LHCN-M2 (cell line): ENCODE data around the gene KIF6. TPM values are rescaled to one million over a fixed set of nuclear protein-coding genes. Genes with fewer than 3 reads are reported as not detected.

Experiments
- DNase-seq: peaks from one replicate; pipeline ENCODE4 v3.0.0-alpha.2; 2012; ENCODE audit warnings: low read depth
- polyA plus RNA-seq: library from polyadenylated mRNA; unstranded; fragments of >200 nt; gene quantifications from one replicate; pipeline ENCODE4 v1.2.1, GENCODE V29; 2012; ENCODE audit warnings: missing spikeins
- total RNA-seq: library from RNA; depleted of rRNA; stranded (reverse); fragments of >200 nt; gene quantifications from 2 replicates; pipeline ENCODE4 v1.2.3, GENCODE V29; 2014; rRNA removed

KIF6 gene, protein sequence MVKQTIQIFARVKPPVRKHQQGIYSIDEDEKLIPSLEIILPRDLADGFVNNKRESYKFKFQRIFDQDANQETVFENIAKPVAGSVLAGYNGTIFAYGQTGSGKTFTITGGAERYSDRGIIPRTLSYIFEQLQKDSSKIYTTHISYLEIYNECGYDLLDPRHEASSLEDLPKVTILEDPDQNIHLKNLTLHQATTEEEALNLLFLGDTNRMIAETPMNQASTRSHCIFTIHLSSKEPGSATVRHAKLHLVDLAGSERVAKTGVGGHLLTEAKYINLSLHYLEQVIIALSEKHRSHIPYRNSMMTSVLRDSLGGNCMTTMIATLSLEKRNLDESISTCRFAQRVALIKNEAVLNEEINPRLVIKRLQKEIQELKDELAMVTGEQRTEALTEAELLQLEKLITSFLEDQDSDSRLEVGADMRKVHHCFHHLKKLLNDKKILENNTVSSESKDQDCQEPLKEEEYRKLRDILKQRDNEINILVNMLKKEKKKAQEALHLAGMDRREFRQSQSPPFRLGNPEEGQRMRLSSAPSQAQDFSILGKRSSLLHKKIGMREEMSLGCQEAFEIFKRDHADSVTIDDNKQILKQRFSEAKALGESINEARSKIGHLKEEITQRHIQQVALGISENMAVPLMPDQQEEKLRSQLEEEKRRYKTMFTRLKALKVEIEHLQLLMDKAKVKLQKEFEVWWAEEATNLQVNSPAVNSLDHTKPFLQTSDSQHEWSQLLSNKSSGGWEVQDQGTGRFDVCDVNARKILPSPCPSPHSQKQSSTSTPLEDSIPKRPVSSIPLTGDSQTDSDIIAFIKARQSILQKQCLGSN
- total RNA-seq, result not detected in 2 replicates
- polyA plus RNA-seq, result 0.07 TPM

DNA sequence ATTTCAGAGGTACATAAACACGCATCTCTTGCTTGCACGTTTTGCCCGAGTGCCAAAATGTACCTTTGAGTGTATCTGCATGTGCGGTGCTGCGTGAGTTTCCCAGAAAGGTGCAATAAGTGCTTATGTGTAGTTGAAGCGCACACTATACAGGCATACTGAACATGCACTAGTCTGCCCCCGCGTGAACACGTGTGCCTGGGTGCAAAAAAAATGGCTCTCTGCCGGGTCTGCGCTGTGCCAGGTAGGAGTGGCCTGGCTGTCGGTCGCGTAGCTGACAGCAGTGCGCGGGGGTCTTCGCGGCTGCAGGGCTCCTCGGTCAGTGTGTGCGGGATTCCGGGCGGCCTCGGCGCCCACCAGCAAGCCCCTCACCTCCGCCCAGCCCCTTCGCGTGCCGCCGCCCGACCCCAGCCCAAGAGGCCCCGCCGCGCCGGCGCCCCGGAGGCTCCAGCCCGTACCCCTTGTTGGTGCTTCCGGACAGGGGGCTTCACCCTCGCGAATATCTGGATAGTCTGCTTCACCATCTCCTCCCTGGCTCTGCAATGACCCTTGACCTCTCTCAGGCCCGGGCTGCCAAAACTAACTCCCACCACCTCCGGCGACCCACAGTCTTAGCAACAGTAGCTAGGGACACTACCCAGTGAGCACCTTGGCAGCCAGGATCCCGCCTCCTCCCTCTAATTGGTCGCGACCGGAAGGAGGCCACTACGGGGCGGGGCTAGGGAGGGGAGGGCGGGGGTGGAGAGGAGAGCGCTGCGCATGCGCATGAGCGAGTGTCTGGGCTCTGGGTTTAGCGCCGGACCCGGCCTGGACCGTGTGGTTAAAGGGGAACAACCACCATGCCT, at the start of gene KIF6:
KIF6 (minus strand) TSS at position 622 of the 845 bp plus-strand sequence; CDS start at position 524, 98 bp downstream.
- DNase-seq, result peak; percentile 79

DNA sequence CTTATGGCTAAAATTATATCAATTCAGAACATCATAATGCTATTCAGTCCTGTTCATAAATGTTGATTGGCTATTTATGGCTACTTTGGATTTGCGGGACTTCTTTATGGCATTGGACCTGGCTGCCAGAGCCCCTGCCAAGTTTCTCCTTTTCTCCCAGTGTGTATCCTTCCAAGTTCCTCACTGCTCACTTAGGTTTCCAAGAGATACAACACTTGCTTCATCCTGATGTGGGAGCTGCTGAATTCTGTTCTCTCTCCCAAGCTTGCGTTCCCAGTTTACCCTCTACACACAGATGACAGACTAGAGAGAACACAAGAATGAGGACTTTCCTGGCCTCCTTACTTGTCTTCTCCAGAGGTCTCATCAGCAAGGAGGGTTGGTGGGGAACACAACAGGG, 48.6 kb upstream of the KIF6 start:
- DNase-seq, result no peak

DNA sequence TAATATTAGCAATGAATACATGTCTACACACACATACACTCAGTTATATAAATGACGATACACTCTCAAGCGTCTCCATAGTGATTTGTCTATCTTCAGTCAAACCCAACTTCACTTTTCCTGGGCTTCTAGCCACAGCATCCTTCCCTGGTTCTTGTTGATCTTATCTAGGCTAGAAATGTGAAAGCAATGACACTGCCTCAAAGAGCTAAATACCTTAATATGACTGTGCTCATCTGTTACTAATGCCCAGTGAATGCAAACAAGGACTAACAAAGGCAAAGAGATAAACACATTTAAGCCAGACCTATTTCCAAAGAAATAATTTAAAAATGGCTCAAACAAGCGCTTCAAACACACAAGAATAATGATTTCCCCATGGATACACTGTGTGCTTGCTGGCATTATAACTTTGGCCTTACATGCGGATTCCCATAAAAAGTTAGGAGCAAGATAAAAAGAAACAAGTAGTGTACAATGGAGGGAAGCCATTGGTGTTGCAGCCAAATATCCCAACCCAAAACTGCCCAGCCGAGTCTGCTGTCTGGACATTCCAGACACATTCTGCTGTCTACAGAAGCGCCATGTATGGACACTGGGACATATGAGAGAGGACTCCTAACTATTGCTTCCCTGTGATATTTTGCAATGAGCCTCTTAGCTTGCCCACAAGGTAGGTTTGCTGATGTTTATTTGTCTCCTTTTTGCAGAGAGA, 47.5 kb upstream of the KIF6 start:
- DNase-seq, result no peak

DNA sequence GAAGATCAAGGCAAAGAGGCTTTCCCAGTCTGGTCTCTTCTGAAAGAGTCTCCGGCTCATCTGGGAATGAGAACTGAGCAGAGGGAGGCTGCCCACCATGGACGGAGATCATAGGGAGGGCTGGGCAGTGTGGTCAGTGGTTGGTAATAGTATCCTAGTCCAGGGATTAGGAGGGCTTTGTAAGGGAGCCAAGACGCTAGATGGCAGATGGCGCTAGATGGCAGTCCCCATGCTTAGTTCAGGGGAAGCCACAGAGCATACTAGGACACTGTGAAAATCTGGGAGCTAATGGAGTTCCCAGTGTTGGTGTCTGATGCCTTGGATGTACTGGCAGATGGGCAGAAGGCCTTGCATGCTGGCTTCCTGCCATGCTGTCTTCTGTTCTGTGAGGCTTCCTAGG, 45.2 kb upstream of the KIF6 start:
- DNase-seq, result no peak

DNA sequence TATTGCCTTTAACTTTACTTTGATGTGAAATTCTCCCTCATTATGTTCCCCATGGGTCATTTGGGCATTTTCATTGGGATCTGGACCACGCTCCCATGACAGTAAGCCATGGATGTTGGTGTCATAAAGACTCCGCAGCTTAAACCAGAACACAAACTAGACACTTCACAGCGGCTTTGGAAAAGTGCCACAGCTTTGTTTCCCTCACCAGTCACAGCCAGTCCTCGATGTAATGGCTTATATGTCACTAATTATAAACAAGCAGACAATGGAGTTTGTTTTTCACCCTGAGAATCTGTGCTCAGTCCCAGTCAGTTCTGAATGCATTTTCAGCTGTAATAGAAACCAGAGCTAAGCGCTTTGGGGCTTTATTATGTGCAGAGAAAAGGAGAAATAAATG, 43.8 kb upstream of the KIF6 start:
- no peak for DNase-seq

DNA sequence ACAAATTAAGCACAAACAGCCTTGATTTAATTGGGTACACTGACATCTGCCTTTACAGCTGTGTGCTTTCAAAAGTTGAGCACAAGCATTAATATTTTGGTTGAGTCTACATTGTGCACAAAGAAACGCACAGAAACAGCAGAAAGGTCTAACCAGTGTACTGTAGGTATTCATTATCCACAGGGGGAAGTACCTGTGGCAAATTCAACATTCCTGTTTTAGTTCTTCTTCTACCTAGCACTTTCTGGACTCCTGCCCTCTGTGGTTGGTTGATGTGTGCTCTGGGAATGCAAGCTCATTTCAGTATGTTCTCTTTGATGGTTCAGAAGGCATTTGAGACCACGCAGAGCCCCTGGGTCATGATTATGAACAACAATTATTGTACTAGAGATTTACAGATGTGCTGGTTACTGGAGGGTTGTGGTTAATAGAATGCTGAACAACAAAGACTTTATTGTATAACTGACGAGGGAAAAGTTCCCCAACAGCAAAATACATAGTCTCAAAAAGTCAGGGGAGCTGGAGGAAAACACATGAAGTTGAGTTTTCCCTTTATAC, 40.4 kb upstream of the KIF6 start:
- DNase-seq, result no peak

DNA sequence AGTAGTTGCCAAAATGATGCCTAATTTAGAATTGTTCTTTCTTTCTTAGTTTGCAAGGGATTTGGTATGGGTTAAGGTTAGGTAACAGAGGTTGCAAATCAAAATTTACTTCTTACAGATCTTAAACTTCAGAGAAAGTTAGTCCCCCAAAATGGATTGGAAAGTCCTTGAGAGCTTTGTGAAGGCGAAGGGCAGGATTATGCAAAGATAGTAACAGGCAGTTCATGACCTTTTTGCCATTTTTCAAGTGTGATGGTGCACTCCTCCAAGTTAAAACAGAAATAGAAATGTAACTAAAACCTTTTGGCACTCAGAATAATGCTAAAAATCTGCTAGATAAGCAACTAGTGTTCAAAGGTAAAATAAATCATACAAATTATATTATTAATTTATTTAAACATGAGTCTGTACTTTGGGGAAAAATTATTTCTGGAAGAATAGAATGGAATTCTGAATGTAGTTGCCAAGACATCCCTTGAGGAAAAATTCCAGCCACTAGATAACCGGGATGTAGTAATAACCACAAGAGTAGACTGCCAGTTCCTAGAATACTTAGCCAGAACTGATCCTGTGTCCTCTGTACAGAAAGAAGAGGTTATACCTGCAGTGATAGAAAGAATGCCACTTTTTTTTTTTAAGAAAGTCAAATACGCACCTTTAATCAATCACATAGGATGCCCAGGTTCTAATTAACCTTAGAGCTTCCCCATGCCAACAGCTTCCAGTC, 35.2 kb upstream of the KIF6 start:
- DNase-seq, result no peak

DNA sequence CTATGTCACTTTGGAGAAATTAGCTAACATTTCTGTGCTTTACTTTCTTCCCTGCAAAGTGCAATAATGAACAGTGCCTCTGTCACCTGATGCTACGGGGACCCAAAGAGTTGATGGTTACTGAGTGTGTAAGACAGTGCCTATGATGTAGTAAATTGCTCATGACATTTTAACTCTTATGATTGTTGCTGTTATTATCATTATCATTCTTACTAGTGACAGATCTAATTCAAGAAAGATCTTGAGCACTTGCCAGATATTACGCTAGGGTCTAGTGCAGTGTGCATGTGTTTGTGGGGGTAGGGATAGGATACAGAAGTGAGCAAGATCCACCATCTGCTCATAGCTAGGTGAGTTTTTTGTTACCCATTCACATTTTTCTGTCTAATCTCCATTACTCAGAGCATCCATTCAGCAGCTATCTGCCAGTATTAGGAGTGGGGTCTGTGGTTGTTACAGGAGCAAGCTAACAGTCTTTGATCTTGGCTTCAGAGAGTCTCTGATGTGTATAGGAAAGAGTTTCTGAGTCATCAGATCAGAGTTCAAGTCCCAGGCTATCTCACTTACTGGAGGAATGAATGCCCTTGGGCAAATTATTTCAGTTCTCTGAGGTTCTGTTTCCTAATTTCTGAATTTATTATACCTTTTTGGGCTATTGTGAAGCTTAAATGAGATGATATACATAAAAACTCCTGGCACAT, 33.8 kb upstream of the KIF6 start:
- no peak for DNase-seq

DNA sequence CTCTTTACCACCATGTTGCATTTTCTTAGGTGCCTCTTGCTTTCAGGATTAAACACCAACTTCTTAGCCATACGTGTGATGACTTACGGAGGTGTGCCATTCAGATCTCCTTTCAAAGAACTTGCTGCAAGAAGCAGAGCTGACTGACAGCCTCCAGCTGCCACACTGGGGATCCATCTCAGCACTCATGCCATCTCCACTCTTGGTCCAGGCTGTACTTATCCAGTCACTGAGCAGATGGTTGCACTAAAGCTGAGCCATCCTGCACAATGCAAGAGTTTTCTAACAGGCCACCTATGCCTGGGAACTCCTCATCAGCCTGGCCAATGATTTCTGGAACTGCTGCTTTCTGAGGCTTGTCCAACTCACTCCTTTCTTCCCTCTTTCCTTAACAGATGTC, 31.4 kb upstream of the KIF6 start:
- DNase-seq, result no peak

DNA sequence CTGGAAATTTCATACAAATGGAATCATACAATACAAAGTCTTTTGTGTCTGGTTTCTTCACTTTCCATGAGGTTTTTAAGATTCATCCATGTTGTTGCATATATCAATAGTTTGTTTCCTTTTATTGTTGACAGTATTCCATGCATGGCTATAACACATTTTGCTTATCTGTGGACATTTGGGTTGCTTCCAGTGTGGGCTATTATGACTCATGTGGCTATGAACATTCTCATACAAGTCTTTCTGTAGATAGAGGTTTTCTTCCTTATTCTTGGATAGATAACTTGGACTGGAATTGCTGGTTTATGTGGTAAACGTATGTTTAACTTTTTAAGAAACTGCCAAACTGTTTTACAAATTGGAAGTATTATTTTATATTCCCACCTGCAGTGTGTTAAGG, 30.0 kb upstream of the KIF6 start:
- no peak for DNase-seq

DNA sequence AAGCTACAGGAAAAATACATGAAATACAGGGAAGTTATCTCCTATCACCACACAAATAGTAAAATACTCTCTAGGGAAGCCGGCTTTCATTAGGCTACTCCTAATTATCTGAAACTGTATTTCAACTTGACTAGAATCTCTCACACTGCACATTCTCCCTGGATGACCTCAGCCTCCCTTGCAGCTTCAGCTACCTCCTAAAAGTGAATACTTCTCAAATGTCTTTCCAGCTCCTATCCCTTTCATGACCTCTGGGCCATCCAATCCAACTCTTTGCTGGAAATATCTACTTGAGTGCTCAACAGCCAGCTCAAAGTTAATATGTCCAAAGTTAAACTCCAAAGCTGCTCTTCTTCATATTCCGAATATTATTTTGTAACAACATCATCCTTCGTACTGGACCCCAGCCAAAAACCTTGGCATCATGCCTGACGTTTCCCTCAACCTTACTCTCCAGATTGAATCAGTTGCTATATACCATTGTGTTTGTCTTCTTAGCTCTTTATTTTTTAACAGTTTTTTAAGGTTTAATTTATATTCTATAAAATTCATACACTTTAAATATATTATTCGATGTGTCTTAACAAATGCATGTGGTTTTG, 29.4 kb upstream of the KIF6 start:
- DNase-seq, result no peak

DNA sequence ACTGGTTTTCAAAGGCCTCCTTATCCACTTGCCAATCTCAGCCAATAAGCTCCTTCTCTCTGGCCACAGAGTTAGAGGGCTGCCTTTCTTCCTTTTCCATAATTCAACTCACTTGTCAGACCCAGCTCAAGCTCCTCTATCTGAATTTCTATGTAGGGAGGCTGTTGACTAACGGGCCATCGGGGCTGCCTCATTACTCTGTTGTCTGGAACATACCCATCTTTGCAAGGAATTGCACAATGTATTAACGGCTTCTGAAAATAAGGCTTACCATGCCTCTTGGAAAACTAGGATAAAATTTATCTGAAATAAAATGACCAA, 28.5 kb upstream of the KIF6 start:
- no peak for DNase-seq

DNA sequence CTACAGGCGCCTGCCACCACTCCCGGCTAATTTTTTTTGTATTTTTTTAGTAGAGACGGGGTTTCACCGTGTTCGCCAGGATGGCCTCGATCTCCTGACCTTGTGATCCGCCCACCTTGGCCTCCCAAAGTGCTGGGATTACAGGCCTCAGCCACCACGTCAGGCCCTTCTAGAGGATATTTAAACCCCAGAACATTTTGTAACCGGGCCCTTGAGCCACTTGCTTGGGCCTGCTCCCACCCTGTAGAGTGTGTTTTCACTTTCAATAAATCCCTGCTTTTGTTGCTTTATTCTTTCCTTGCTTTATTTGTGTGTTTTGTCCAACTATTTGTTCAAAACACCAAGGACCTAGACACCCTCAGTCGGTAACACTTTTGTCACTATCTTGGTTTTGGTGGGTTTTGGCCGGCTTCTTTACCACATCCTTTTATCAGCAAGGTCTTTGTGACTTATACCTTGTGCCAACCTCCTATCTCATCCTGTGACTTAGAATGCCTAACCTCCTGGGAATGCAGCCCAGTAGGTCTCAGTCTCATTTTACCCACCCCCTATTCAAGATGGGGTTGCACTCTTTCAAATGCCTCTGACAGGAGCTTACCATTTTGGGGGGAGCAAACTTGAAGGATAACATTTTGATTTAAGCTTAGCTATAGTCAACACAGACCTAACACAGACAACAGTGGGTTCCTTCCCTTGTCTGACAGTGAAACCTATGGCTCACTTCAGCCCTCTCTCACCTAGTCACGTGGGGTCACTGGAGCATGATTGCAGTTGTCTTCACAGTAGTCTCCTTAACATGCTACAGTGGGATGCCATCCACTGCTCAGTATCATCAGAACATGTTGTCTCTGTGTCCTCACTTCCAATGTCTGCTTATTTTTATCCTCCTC, 27.9 kb upstream of the KIF6 start:
- DNase-seq, result no peak

DNA sequence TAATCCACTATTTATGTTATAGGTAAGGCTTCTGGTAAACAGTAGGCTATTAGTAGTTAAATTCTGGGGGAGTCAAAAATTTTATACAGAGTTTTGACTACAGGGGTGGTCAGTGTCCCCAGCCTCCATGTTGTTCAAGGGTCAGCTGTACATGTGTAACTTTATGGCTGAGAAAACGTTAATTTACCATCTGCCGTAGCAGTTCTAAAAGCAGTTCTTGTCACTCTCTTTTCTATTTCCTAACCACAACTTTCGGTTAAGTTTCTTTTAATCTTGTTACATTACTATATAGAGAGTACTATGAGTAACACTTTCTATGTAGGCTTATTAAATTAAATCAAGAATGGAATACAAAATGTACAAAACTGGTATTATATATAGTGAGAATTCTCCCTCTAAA, 21.6 kb upstream of the KIF6 start:
- no peak for DNase-seq

DNA sequence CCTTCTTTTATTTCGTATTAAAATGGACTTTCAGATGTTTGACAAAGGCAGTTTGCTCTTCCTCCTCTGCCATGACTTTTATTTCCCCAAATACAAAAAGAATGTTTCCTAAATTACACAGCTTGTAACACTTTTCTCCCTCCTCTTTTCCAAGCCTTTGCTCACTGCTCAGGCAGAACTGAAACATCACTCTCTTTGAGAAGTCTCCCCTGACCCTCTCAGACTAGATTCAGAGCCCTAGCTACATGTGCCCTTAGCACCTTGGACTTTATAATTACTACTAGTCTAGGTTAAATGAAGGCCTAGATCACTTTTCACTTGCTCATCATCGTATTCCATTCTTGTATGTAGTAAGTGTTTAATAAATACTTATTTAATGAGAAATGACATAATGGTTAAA, 8.5 kb upstream of the KIF6 start:
- DNase-seq, result no peak

DNA sequence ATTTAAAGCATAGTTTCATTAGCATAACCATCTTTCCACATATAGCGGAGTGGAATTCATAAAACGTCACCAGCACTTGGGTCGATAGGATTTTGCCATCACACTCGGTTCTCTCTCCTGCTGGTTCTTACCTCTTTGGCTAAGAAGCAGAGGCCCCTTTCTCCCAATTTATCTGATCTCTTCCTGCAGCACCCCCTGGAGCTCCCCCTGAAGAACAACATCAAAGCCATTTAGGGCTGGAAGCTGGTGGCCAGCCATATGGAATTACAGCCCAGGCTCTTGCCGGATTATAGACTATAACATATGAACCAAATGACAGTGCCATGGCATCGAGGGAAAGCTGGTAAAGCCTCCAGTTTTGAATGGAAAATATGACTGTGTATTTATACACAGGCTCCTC, 6.4 kb upstream of the KIF6 start:
- DNase-seq, result no peak

DNA sequence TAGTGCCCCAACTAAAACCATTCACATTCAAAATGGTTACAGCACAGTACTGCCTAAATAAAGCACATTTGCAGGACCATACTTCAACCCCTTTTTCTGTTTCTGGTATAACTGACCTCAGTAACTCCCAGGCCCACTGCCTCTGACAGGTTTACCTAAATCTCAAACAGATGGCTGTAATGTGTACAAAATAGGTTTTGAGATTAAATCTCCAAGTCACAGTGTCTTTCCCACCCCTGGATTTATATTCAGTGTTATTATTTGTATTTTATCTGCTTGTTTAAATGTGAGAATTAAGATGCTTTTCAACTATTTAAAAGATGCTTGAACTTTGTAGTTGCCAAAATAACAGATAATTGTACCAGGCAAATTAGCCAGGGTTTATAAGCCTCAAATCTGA, 4.7 kb upstream of the KIF6 start:
- DNase-seq, result no peak

DNA sequence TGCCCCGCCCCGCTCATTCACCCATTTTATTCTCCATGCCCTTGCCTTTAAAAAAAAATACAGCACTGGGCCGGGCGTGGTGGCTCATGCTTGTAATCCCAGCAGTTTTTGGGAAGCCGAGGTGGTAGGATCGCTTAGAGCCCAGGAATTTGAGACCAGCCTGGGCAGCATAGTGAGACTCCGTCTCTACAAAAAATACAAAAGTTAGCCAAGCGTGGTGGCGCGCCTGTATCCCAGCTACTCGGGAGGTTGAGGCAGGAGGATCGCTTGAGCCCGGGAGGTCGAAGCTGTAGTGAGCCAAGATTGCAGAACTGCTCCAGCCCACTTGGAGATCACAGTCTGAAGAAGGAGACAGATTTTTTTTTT, 407 bp upstream of the KIF6 start:
- DNase-seq, result no peak
